LoVo (cell line): ENCODE data around the gene RNF125.
A peak's percentile ranks its signal among the peaks of the same experiment; 100 is the strongest.

Experiments used
- DNase-seq: peaks from one replicate; pipeline ENCODE4 v3.0.0-alpha.2; 2016; ENCODE audit warnings: low spot score

RNF125 gene

GRCh38 chr18:32091325-32091723 lies 72.7 kb downstream of the RNF125 start:
- DNase-seq = no peak

GRCh38 chr18:32091724-32092421 lies 73.2 kb downstream of the RNF125 start, which contains the start of gene RNF138:
Gene RNF138, plus strand, starts transcription at chr18:32091874. Its CDS starts 903 bp downstream, at chr18:32092777.
- peak; percentile 87 for DNase-seq

GRCh38 chr18:32092422-32093101 lies 73.9 kb downstream of the RNF125 start:
- peak; percentile 96 for DNase-seq

- DNase-seq = peak; percentile 32
Measured at GRCh38 chr18:32093102-32093511, 74.5 kb downstream of the RNF125 start.

- DNase-seq = peak; percentile 41
Measured at GRCh38 chr18:32093523-32093922, 74.9 kb downstream of the RNF125 start.

- no peak for DNase-seq
Measured at GRCh38 chr18:32095192-32095899, 76.7 kb downstream of the RNF125 start.

- DNase-seq = no peak
Measured at GRCh38 chr18:32095900-32096229, 77.2 kb downstream of the RNF125 start.

GRCh38 chr18:32096946-32097345 lies 78.3 kb downstream of the RNF125 start:
- no peak for DNase-seq

- DNase-seq = no peak
Measured at GRCh38 chr18:32104516-32104915, 85.9 kb downstream of the RNF125 start.

- DNase-seq = no peak
Measured at GRCh38 chr18:32110005-32110404, 91.4 kb downstream of the RNF125 start.

- no peak for DNase-seq
Measured at GRCh38 chr18:32111706-32112105, 93.1 kb downstream of the RNF125 start.

- DNase-seq = no peak
Measured at GRCh38 chr18:32112826-32113225, 94.2 kb downstream of the RNF125 start.

- DNase-seq = no peak
Measured at GRCh38 chr18:32114293-32114942, 95.8 kb downstream of the RNF125 start.

GRCh38 chr18:32122039-32122438 lies 103.4 kb downstream of the RNF125 start:
- DNase-seq = no peak
